GM12874 (cell line): ENCODE data around the gene L3MBTL4.

ENCODE experiments used
- CTCF ChIP-seq: IDR thresholded peaks from 2 replicates; pipeline ENCODE4 v1.5.1; 2011; ENCODE audit warnings: low read depth, mild to moderate bottlenecking, control low read depth, low read length, moderate library complexity; ENCODE audit not compliant: insufficient read depth

Gene L3MBTL4

GRCh38 chr18:6355789-6356589 is 58.7 kb downstream of the L3MBTL4 start:
- TF ChIP-seq CTCF = no peak

GRCh38 chr18:6352275-6352674 is 62.4 kb downstream of the L3MBTL4 start:
- TF ChIP-seq CTCF = no peak

GRCh38 chr18:6342990-6343389 is 71.7 kb downstream of the L3MBTL4 start:
- no peak for TF ChIP-seq CTCF

DNA sequence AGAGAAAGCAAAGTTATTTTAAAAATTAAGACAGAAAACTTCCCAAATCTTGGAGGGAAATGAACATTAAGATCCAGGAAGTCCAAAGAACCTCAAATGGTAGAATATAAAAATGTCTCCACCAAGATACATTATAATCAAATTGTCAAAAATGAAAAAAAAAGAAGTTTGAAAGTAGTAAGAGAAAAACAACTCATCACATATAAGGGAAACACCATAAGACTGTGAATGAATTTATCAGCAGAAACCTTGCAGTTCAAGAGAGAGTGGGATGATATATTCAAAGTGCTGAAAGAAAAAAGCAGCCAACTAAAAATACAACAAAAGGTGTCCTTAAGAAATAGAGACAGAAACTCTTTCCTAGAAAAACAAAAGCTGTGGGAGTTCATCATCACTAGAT is 73.0 kb downstream of the L3MBTL4 start:
- TF ChIP-seq CTCF = no peak

GRCh38 chr18:6341303-6341702 is 73.4 kb downstream of the L3MBTL4 start:
- TF ChIP-seq CTCF = no peak

DNA sequence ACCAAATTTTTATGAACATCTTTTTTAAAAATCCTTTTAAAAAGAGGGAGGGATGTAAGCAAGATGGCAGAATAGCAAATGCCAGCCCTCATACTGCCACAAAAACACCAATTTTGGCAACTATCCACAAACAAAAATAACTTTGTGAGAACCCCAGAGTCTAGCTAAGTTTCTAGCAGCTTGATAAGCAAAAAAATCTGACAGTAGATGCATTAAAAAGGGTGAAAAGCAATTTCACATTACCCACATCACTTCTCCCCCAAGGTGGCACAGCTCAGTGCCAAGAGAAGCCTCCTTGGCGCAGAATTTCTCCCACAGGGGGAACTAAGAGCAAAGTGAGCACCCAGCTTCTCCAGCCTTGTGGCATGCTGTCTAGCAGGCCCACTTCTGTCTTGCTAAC is 74.6 kb downstream of the L3MBTL4 start:
- TF ChIP-seq CTCF = no peak

DNA sequence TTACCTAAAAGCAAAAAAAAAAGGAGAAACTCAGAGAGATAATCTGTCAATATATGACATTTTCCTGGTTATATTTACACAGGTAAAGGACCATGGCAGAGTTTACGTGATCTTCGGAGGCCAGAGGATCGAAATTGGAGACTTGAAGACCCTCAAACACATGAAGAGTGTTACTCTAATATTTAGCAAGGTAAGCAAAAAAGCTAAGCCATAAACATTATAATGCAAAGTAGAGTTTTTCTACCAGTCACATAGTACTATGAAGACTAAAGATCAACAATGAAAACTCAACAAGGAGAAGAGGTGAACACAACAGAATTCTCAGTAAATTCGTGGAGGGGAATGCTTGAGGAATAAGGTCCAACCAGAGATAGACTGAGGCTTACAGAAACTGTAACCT is 78.5 kb downstream of the L3MBTL4 start:
- no peak for TF ChIP-seq CTCF

DNA sequence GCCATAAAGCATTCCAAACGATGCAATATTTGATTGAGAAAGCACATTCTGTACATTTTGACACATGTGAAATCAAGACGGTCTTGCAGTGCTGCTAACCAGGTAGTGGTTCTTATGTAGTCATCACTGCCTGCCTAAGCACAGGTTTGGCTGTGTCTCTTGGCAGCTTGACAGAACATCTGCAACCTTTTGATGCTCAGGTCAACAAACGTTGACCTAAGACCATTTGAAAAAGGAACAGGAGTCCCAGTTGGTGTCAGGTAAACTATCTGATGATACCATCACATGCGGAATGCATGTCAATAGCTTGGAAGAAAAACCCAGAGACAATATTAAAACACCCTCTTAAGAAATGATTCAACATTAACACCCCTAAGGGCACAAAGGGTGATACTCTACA is 80.7 kb downstream of the L3MBTL4 start:
- no peak for TF ChIP-seq CTCF
